GM12801 (cell line): Measurements from ENCODE around the gene ACTL6B.

Experiments
- CTCF ChIP-seq: IDR thresholded peaks from one replicate; pipeline ENCODE4 v1.5.1; 2011; ENCODE audit warnings: control low read depth; ENCODE audit not compliant: insufficient read length; ENCODE audit errors: extremely low read depth

ACTL6B gene

GRCh38 chr7:100611983-100612729 is 44.1 kb downstream of the ACTL6B start, which contains the start of gene MOSPD3:
MOSPD3 (plus strand) TSS chr7:100612540; CDS start chr7:100612792, 252 bp downstream.
- no peak for TF ChIP-seq CTCF

GRCh38 chr7:100609958-100610357 is 46.3 kb downstream of the ACTL6B start:
- no peak for TF ChIP-seq CTCF

GRCh38 chr7:100607111-100607510 is 49.1 kb downstream of the ACTL6B start:
- no peak for TF ChIP-seq CTCF

- no peak for TF ChIP-seq CTCF
These were observed 49.9 kb downstream of the ACTL6B start for GRCh38 chr7:100606313-100606712.

GRCh38 chr7:100604976-100605911 is 51.0 kb downstream of the ACTL6B start:
- no peak for TF ChIP-seq CTCF

GRCh38 chr7:100604028-100604975 is 51.9 kb downstream of the ACTL6B start:
- TF ChIP-seq CTCF = no peak
